ENCODE measurements around the gene BOC.

The BOC gene

GRCh38 chr3:113231391-113231790 is 20.0 kb downstream of the BOC start:
- Mint-ChIP-seq H3K9me3 (no peaks in the 10 kb centered on the region), H3K36me3 (ENCODE audit: low read depth) (peaks cover 54% of the 10 kb centered on the region), H3K4me3 (no peak overlapping the region), H3K27ac (peak overlapping the region in 2 of 3 experiments; percentile 54 to 66), H3K27me3 (ENCODE audit: low read depth) (no peaks in the 10 kb centered on the region), H3K4me1 (peaks cover 87% of the 10 kb centered on the region)
- TF ChIP-seq CTCF (IDR thresholded peaks at IDR 0.05; ENCODE audit: unreplicated experiment in 3 of 3) = no peak

GRCh38 chr3:113231827-113232253 is 20.5 kb downstream of the BOC start:
- Mint-ChIP-seq H3K4me1 (peaks cover 82% of the 10 kb centered on the region), H3K27ac (peak overlapping the region in 2 of 3 experiments; percentile 54 to 66), H3K36me3 (ENCODE audit: low read depth) (peaks cover 50% of the 10 kb centered on the region), H3K9me3 (no peaks in the 10 kb centered on the region), H3K27me3 (ENCODE audit: low read depth) (no peaks in the 10 kb centered on the region), H3K4me3 (no peak overlapping the region)
- no peak for TF ChIP-seq CTCF (IDR thresholded peaks at IDR 0.05; ENCODE audit: unreplicated experiment in 3 of 3)

DNA sequence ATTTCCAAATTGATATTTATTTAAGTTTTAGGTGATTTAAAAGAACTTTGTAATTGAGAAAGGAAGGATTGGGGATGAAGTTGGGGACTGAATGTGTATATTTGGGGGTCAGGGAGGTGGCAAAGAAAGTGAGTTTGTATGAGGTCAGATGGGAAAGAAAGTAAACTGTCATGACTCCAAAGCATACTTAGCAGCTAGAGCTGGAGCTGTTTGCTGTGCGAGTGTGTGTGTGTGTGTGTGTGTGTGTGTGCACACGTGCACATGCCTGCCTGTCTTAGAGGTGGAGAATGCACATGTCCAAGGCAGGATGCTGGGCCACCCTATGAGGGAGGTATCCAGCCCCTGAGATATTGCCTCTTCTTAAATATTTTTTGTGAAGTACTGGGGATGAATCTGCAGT is 21.0 kb downstream of the BOC start:
- no peak for TF ChIP-seq CTCF (IDR thresholded peaks at IDR 0.05; ENCODE audit: unreplicated experiment in 3 of 3)
- Mint-ChIP-seq H3K27ac (peak overlapping the region in 2 of 3 experiments; percentile 30 to 54), H3K27me3 (ENCODE audit: low read depth) (no peaks in the 10 kb centered on the region), H3K9me3 (no peaks in the 10 kb centered on the region), H3K4me3 (peak overlapping the region in 1 of 3 experiments; percentile 24), H3K36me3 (ENCODE audit: low read depth) (peaks cover 53% of the 10 kb centered on the region), H3K4me1 (peaks cover 82% of the 10 kb centered on the region)

GRCh38 chr3:113233497-113233896 is 22.1 kb downstream of the BOC start:
- no peaks in the 10 kb centered on the region for H3K27me3 Mint-ChIP-seq (ENCODE audit: low read depth)
- peaks cover 82% of the 10 kb centered on the region for H3K4me1 Mint-ChIP-seq
- H3K9me3 Mint-ChIP-seq = no peaks in the 10 kb centered on the region
- no peak overlapping the region for H3K4me3 Mint-ChIP-seq
- peaks cover 56% of the 10 kb centered on the region for H3K36me3 Mint-ChIP-seq (ENCODE audit: low read depth)
- peak overlapping the region; percentile 66 to 78 (median 70) for H3K27ac Mint-ChIP-seq
- no peak for TF ChIP-seq CTCF (IDR thresholded peaks at IDR 0.05; ENCODE audit: unreplicated experiment in 3 of 3)

GRCh38 chr3:113234028-113234427 is 22.7 kb downstream of the BOC start:
- no peaks in the 10 kb centered on the region for H3K27me3 Mint-ChIP-seq (ENCODE audit: low read depth)
- H3K9me3 Mint-ChIP-seq = no peaks in the 10 kb centered on the region
- H3K36me3 Mint-ChIP-seq (ENCODE audit: low read depth) = peaks cover 53% of the 10 kb centered on the region
- H3K27ac Mint-ChIP-seq = peak overlapping the region; percentile 66 to 78 (median 70)
- H3K4me3 Mint-ChIP-seq = no peak overlapping the region
- no peak for TF ChIP-seq CTCF (IDR thresholded peaks at IDR 0.05; ENCODE audit: unreplicated experiment in 3 of 3)
- peaks cover 82% of the 10 kb centered on the region for H3K4me1 Mint-ChIP-seq

DNA sequence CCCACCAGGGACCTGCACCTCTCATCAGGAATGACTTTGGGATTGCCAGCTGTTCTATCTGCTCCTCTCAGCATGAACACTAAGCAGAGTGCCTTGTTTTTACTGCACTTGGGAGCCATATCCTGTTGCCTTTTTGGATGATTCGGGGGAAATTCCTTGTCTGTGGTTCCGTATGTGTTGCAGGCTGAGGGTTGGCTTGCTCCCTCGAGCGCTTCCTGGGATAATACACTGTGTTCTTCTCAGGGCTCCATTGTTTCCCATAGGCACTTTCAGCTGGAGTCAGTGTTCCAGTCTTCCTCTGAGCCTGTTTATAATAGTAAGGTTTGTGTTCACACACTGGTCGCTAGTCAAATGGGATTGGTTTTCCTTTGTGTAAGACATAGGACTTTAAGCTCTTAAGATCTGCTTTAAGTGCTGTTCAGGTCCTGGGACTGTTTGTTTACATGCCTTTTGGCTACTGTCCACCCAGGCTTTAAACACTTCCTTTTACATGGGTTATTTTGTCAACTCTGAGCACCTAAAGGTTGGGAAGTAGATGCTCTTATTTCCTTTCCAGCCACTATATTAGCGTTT is 23.4 kb downstream of the BOC start:
- no peaks in the 10 kb centered on the region for H3K27me3 Mint-ChIP-seq (ENCODE audit: low read depth)
- no peak for TF ChIP-seq CTCF (IDR thresholded peaks at IDR 0.05; ENCODE audit: unreplicated experiment in 3 of 3)
- H3K4me3 Mint-ChIP-seq = peak overlapping the region in 2 of 3 experiments; percentile 4 to 14

More for the DNA sequence above, 23.4 kb downstream of the BOC start:
- Mint-ChIP-seq H3K4me1 (peaks cover 84% of the 10 kb centered on the region), H3K36me3 (ENCODE audit: low read depth) (peaks cover 52% of the 10 kb centered on the region), H3K27ac (peak overlapping the region; percentile 66 to 78 (median 70)), H3K9me3 (no peaks in the 10 kb centered on the region)
